NCI-H748 treated with DMSO at 0.1 percent for 48 hours (cell line): Measurements from ENCODE around the gene ZNF213.
"Not testable (repeated sequence)": the region's sequence is repeated elsewhere in the genome, so short reads cannot be mapped to it uniquely, and the experiment has no call there.

Experiments
- DNase-seq: peaks from one replicate; lab custom pipeline; 2025; lab: John Stamatoyannopoulos, UW

ZNF213 gene

DNA sequence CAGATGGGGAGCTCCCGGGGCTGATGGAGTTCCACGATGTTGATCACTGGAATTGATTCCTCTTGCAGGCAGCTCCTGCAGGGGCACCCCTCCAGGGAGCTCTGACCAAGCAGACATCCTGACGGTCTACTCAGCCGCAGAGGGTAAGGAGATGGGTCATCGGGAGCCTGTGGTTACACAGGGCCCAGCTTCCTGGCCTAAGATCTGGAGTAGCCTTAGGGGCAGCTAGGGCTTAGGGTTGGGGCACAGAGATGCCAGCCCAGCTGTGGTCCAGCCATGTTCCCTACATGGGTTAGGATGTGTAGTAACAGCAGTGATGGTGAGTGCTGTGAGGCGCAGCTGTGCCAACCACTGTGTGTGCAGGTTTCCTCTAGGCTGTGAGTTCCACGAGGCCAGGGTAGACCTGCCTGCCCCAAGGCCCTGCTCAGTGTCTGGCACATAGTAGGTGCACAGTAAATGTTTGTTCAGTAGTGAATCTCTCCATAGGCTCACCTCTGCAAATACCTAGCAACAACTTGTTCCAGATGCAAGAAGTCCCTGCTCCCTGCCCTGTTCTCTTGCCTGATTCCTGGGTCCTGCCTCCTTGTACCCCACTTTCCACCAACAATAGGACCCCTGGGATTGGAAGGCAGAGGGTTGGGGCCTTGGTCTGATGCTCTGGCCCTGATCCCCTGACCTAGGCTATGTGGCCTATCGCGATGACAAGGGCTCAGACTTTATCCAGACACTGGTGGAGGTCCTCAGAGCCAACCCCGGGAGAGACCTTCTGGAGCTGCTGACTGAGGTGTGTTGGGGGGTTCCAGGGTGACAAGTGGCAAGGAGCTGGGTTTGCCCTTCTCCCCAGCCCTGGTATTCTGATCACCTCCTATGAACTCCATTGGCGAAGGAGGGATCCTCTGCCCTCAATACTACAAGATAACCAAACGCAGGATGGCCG is 13.7 kb downstream of the ZNF213 start:
- no peak for DNase-seq

DNA sequence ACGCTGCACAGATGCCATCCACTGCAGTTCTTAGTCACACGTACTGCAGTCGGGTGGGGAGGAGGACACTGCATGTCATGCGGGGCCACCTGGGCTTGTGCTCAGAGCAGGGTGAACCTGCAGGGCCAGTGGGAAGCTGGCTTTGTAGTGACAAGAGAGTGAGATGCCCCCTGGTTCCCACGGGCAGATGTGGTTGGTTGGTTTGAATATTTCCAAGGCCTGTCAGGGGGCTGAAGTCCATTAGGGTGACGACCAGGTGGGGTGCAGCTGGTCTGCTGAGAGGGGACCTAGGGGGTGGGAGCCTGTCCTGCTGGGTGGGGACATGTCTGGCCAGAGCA is 14.3 kb downstream of the ZNF213 start:
- no peak for DNase-seq

- peak; percentile 39 for DNase-seq
Measured at GRCh38 chr16:3149630-3150345, 15.0 kb downstream of the ZNF213 start.

DNA sequence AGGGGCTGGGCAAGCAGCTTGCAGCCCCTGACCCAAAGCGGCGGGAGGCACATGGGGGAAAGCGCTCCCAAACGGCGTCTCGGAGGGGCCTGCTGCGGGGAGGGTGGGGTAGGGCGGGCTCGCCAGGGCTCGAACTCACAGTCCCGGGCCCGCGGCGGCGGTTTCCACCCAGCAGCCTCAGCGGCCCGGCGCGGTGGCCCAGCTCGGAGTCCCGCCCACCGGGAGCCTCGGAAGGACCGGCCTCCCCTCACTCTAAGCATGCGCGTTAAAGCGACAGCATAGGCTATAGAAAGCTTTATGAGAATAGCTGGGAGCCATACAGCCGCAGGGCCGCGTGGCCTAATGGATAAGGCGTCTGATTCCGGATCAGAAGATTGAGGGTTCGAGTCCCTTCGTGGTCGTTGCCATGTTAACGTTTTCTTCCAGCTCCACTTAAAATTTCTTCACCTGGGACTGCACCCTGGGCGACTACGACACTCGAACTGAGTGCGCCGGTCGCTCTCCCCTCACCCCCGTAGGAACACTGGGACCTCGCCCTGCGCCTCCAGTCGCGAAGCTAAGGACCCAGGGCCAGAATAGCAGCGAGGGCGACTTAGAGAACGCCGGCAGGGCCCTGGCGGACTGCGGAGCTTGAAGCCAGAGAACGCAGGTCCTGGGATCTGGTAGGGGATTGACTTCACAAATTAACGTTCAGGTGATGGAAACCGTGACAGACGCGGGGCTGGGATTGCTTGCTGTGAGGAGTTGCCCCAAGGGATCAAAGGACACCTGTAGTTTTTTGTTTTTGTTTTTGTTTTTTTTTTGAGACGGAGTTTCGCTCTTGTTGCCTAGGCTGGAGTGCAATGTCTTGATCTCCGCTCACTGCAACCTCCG is 15.8 kb downstream of the ZNF213 start:
- DNase-seq: peak; percentile 84

GRCh38 chr16:3152027-3152276 is 17.1 kb downstream of the ZNF213 start:
- no peak for DNase-seq

- peak; percentile 83 for DNase-seq
Measured at GRCh38 chr16:3152277-3152990, 17.6 kb downstream of the ZNF213 start.

DNA sequence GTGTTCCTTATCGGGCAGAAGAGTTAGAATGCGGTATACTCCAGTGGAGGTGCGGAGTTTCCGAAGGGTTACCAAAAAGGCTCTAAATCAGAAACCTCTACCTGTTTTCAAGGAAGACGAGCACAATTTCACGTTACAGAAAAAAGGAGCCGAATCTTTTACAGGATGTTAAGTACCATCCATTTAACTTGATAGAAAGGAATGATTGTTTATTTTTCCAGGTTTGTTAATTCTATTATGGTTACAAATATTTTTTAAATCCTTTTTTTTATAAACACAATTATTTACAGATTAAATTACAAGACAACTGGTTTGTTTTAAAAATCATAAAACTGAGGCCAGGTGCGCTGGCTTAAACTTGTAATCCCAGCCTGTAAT is 18.2 kb downstream of the ZNF213 start:
- no peak for DNase-seq

DNA sequence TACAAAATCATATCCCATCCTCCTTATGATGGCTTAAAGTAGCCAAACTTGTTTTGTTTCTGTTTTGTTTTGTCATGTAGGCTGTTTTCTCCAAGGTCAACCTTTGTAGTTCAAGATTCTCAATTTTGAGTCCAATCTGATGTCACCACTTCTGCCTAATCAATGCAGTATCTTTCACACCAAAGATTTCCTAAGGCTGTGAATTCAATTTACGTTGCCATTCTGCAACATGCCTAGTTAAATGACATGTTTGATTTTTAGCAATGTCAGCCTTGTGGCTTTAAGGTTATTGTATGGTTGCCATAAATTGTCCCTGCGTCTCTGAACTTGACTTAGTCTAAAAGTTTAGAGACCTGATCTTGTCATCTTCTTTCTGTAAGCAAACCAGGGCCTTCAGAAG is 20.4 kb downstream of the ZNF213 start:
- DNase-seq: no peak

GRCh38 chr16:3155972-3156371 is 21.1 kb downstream of the ZNF213 start:
- DNase-seq: no peak

DNA sequence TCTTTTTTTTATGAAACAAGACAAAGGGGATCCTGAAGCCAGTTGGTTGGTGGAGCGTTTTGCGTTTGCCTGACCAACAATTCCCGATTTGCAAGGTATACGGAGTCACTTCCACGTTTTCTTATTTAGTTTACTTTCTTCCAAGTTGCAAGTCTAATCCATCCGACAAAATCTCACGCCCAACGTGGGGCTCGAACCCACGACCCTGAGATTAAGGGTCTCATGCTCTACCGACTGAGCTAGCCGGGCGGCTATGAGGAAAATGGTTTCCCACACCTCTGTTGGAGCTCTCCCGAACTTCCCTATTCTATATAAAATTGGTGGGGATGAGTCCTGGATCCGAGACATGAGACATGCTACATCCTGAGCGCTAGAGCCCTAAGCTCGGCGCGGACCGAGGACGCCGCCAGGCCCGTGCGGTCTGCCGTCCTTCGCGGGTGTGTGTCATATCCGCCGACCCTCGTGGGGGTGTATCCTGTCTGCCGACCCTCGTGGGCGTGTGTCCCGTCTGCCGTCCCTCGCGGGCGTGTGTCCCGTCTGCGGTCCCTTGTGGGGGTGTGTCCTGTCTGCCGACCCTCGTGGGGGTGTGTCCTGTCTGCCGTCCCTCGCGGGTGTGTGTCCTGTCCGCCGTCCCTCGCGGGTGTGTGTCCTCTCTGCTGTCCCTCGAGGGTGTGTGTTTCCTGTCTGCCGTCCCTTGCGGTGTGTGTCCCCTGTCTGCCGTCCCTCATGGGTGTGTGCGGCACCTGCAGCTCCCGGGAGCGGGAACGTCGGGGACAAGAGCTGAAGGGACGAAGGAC is 22.6 kb downstream of the ZNF213 start:
- DNase-seq: peak; percentile 87

DNA sequence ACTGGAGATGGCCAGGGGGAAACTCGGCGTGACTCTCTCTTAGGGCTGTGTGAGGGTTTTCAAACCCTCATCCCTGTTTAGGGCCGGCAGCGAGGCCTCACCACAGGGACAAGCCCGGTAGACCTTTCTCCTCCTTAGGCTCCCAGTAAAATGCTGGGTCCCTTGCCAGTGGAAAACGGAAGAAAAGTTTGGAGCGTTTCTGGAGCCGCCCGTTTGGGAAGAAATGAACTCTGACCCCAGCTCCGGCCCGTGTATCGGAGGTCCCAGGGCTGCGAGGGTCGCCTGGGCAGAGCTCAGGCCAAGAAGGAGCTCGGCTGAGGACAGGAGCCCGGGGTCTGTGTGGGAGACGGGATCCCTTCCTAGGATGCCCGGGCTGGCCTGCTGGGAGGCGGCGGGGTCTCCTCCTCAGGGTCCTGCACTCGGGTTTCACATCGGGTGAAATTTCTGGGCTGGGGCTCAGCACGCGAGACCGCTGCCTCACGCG is 23.2 kb downstream of the ZNF213 start:
- no peak for DNase-seq

DNA sequence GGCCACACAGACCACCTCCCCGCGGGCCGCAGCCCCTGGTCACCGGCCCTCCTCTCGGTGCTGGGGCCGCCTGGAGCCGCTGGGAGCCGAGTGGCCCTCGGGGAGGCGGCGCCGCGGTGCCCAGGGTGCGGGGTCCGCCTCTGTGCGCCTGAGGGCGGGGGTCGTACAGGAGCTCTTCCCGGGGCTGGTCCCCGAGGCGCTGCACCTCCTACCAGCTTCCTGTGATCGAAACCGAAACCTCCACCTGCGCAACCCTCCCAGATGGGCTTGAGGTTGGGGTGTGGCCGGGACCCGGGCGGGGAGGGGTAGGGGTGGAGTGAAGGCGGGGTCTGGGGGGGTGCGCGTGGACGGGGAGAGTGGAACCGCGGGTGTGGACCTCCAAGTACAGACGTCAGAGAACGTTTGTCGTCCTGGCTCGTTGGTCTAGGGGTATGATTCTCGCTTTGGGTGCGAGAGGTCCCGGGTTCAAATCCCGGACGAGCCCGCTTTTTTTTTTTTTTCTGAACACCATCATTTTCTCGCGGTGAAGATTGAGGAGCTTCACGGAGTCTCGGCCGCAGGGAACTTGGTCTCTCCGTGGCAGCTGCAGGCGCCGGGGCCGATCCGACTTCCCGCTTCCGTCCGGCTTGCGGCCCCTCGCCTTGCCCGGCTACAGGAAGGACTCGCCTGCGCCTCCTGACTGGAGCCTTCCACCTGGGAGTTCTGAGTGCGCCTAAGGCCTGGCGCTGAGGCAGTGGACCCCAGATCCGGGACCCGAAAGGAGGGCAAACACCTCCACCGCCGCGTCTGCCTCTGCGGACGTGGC is 23.9 kb downstream of the ZNF213 start:
- peak; percentile 13 for DNase-seq

DNA sequence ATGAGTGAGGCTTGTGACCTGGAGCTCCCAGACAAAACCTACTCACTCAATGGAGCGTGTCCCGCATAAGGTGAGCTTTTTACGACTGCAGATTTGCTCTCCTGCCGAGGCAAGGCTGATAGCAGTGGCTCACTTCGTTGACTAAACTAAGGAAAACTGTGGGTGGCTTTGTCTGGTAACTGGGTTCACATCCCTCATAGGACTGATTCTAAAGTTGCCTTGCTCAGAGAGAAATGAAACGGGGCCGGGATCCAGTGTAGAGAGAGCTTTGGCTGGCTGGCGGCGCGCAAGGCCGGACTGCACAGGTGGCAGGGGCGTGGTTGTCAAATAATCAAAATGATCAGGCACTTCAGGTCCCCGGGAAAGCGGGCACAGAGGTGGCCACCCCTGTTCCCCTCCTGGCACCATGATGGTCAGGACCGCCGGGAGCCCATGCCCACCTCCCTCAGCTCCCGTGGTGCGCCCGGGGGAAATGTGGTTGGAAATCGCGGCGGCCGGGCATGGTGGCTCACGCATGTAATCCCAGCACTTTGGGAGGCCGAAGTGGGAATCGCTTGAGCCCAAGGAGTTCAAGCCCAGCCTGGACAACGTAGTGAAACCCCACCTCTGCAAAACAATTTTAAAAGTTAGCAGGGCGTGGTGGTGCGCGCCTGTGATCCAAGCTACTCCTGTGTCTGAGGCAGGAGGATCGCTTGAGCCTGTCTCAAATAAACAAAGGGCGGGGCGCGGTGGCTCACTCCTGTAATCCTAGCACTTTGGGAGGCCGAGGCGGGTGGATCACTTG is 26.6 kb downstream of the ZNF213 start:
- peak; percentile 49 for DNase-seq

GRCh38 chr16:3164121-3164991 is 29.5 kb downstream of the ZNF213 start:
- DNase-seq: no peak

GRCh38 chr16:3165111-3165822 is 30.4 kb downstream of the ZNF213 start:
- no peak for DNase-seq

DNA sequence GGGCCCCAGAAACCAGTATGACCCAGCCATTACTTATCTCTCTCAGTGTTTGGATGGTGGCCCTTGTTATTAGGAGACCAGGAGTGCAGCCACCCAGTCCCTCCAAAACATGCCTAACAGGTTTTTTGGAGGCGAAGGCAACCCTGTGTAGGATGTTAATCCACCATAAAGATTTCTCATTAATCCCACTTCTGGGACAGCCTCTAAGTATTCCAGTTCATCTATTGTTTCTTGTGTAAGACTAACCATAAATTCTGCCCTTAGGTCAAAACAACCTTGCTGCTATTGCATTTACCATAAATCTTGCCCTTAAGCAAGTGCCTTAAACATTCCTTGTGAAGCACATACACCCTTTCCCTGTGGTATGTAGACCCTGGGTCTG is 31.7 kb downstream of the ZNF213 start:
- DNase-seq: no peak

GRCh38 chr16:3168729-3169128 is 33.9 kb downstream of the ZNF213 start:
- not testable (repeated sequence) for DNase-seq
